Fibroblast of mammary gland (primary cell): ENCODE data around the gene SHC2.

Experiments used
- DNase-seq: peaks from one replicate; pipeline ENCODE4 v3.0.0-alpha.2; 2010; ENCODE audit warnings: low read depth
- H3K4me3 ChIP-seq: 2 replicates; pipeline ENCODE4 v1.5.1; 2011; ENCODE audit warnings: low read depth, mild to moderate bottlenecking, low read length, moderate library complexity; ENCODE audit not compliant: control insufficient read depth
- CTCF ChIP-seq: conservative IDR thresholded peaks from 2 replicates; pipeline ENCODE4 v1.5.1; 2011; ENCODE audit warnings: low read depth, low read length, inconsistent platforms; ENCODE audit not compliant: control insufficient read depth, insufficient read depth

The SHC2 gene

GRCh38 chr19:449916-450315 is 10.9 kb downstream of the SHC2 start:
- no peak for TF ChIP-seq CTCF
- no peak overlapping the region for H3K4me3 ChIP-seq
- no peak for DNase-seq

GRCh38 chr19:447816-448560 is 12.8 kb downstream of the SHC2 start:
- no peak for DNase-seq
- H3K4me3 ChIP-seq = no peak overlapping the region
- no peak for TF ChIP-seq CTCF

- no peak for DNase-seq
- no peak overlapping the region for H3K4me3 ChIP-seq
- no peak for TF ChIP-seq CTCF
Measured at GRCh38 chr19:447064-447426, 13.8 kb downstream of the SHC2 start.

GRCh38 chr19:444677-445210 is 16.1 kb downstream of the SHC2 start:
- no peak for DNase-seq
- no peak for TF ChIP-seq CTCF
- no peak overlapping the region for H3K4me3 ChIP-seq

GRCh38 chr19:443005-443404 is 17.8 kb downstream of the SHC2 start:
- H3K4me3 ChIP-seq = no peak overlapping the region
- no peak for DNase-seq
- no peak for TF ChIP-seq CTCF

- no peak overlapping the region for H3K4me3 ChIP-seq
- DNase-seq = no peak
- TF ChIP-seq CTCF = no peak
Measured at GRCh38 chr19:442085-442484, 18.7 kb downstream of the SHC2 start.
